Measurements from ENCODE around the gene CCDC198.

The CCDC198 gene, protein sequence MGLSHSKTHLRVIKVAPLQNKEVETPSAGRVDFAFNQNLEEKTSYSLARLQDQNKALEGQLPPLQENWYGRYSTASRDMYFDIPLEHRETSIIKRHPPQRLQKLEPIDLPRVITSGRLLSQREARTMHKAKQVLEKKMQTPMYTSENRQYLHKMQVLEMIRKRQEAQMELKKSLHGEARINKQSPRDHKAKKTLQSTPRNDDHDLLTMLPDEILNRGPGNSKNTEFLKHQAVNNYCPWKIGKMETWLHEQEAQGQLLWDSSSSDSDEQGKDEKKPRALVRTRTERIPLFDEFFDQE

GRCh38 chr14:57493467-57494181 is at the start of gene CCDC198:
TSS of gene CCDC198 (minus strand) at chr14:57493857. CDS start at chr14:57493715, 142 bp downstream.
- DNase-seq (ENCODE audit: low read depth in 2 of 2) = no peak

DNA sequence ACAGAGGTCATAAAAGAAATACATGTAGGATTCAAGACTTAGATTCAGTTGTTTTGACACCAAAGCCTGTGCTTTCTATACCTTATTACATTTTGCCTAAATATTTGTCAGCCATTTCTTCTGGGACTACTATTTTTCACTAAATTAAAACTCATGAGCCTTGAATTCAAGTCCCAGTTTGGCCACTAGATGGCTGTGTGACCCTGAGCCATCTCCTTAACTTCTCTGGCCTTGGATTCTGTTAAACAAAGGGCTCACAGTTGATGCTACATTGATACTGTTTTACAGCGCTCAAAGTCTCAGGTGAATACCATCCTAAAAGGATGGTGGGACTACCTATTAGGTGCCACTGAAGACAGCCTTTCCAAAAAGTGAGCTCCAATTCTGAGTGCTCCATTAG is 39.6 kb upstream of the CCDC198 start:
- DNase-seq (ENCODE audit: low read depth in 2 of 2) = no peak

DNA sequence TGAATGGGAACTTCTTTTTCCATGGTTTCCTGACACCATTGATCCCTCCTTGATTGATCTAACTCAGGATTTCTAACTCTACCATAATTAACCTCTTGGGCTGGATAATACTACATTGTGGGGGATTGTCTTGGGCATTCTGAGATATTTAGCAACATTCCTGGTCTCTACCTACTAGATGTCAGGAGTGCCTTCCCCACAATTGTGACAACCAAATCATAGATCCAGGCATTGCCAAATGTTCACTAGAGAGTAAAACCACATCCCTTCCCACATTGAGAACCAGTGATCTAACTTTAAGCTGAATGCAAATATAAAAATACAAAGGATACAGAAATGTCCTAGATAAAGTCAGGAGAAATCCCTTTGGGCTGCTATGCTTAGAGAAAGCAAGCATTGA is 36.9 kb upstream of the CCDC198 start:
- DNase-seq (ENCODE audit: low read depth in 2 of 2) = no peak

DNA sequence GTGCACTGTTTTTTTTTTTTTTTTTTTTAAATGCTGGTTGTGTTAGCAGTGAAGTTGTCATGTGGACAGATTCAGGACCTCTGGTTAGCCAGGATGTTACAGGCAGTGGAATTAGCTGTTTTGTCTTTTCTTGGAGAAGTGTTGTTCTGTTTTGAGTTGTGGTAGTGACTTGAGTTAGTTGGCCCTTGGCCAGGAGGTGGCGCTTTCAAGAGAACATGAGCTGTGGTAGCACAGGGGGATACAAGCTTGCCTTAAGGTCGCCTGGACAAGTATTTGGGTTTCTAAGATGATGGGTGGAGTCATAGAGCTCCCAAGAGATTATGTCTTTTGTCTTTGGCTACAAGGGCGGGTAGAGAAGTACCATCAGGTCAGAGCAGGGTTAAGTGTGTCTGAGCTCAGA is 33.3 kb upstream of the CCDC198 start:
- no peak for DNase-seq (ENCODE audit: low read depth in 2 of 2)

DNA sequence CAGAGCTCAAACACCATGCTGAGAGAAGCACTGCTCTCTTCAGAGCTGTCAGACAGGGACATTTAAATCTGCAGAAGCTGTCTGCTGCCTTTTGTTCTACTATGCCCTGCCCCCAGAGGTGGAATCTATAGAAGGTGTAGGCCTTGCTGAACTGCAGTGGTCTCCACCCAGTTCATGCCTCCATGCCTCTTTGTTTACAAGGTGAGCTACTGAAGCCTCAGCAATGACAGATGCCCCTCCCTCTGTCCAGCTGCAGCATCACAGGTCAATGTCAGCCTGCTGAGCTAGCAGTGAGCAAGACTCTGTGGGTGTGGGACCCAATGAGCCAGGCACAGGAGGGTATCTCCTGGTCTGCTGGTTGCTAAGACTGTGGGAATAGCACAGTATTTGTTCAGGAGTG is 25.4 kb upstream of the CCDC198 start:
- DNase-seq (ENCODE audit: low read depth in 2 of 2) = no peak

DNA sequence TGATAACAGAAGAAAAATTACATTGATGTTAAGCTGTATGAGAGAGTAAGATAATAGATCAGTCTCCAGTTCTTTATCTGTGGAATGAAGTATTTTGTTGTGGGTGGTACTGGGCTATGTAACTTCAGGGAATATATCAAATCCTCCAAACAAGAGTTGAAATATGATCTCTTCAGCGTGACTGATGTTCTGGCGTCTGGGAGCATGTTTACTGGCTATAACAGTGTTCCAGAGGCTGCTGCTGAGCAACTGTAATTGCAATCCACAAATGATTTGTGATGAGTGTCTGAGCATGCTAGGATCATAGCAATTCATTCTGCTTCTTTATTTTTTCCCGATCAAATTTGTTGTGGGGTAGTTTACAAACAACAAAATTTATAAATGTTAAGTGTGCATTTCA is 18.6 kb upstream of the CCDC198 start:
- no peak for DNase-seq (ENCODE audit: low read depth in 2 of 2)

DNA sequence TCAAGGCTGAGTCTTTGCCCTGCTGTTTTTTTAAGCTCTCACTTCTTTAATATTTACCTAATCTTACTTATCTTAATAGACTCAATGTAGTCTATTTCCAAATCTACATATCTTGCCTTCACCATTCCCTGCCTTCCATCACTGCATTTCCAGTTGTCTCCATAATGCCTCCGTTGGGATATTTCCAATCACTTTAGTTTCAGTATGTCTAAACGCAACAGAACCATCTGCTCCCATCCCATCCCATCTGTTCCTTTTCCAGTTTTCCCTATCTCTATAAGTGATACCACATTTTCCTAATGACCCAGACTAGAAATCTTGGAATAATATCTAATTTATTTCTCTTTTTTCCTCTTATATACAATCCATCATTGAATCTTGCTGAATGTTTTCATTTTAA is 15.1 kb upstream of the CCDC198 start:
- no peak for DNase-seq (ENCODE audit: low read depth in 2 of 2)

DNA sequence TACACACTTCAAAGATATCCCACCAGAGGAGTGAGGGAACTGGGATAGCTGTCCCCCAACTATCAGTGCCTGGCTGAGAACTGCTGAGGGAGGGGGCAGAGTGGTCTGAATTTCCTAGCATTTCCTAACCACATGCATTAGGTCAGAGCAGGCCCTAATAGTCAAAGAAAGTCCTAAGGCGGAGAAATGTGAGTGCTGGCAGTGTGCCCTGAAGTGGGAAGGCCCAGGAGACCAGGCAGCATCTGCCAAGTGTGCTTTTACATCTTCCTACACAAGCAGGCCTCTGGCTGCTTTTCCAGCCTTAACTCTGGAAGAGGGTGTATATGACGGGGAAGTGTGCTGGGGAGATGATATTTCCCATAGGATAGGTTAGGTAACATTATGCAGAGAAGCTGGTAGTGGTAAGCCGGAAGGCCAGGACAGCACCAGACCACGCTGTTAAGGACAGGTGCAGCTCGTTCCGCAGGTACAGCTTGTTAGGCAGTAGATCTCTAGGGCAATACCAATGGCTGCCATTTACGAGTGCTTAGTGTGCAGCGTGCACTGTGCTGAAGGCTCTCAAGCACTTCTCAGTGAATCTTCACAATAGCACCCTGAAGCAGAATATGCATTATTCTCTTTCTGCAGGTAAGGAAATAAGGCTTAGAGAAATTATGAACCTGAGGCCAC is 9.1 kb upstream of the CCDC198 start:
- DNase-seq (ENCODE audit: low read depth in 2 of 2) = no peak

DNA sequence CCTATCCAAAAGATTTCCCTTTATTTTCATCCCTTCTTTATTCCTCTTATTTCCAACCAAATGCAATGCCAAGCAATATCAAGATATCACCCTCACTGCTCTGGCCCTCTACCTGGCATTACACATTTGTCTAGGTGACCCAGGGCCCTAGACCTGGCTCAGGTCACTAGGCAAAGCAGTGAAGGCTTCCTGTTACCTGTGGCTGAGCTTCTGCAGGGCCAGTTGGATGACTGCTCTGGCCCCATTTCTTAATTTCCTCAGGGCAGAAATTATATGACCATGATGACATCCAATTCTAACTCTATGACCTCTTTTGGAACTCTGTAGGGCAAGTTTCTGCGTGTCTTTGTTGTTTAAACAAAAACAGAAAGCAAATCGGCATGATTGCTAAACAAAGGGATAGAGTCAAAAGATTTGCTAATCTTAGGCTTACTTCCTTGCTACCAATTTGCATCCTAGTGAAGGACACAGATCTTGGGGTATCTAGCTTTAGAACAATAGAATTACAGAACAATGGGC is 7.4 kb upstream of the CCDC198 start:
- no peak for DNase-seq (ENCODE audit: low read depth in 2 of 2)

- no peak for DNase-seq (ENCODE audit: low read depth in 2 of 2)
These were observed 5.0 kb upstream of the CCDC198 start for GRCh38 chr14:57498659-57499058.

DNA sequence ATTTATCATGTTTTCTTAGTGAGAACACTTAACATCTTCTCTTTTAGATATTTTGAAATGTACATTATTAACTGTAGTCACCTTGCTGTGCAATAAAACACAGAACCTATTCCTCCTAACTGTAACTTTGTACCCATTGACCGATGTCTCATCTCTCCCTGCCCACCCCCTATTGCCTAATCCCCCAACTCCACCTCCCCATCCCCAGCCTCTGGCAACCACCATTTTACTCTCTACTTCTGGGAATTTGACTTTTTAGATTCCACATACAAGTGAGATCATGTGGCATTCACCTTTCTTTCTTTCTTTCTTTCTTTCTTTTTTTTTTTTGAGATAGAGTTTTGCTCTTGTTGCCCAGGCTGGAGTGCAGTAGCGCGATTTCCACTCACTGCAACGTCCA is 4.4 kb upstream of the CCDC198 start:
- no peak for DNase-seq (ENCODE audit: low read depth in 2 of 2)

DNA sequence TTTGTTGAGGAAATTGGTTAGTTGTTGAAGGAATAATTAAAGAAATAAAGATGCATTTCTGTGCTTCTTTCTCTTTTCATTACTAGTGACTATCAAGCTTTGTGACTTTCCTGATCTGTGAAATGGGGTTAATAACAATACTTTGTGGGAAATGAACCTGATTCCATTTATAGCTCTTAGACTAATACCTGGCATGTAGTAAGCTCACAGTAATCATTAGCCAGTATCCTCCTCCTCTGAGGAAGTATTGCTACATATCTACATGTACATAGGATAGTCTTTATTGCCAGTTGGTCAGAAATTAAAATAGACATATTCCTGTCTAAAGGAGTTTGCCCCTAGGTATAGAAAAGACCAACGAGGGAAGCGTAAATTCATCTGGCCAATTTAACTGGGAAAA is 1.8 kb upstream of the CCDC198 start:
- no peak for DNase-seq (ENCODE audit: low read depth in 2 of 2)

- no peak for DNase-seq (ENCODE audit: low read depth in 2 of 2)
These were observed 798 bp downstream of the CCDC198 start for GRCh38 chr14:57492859-57493258.

GRCh38 chr14:57491640-57492039 is 2.0 kb downstream of the CCDC198 start:
- no peak for DNase-seq (ENCODE audit: low read depth in 2 of 2)

DNA sequence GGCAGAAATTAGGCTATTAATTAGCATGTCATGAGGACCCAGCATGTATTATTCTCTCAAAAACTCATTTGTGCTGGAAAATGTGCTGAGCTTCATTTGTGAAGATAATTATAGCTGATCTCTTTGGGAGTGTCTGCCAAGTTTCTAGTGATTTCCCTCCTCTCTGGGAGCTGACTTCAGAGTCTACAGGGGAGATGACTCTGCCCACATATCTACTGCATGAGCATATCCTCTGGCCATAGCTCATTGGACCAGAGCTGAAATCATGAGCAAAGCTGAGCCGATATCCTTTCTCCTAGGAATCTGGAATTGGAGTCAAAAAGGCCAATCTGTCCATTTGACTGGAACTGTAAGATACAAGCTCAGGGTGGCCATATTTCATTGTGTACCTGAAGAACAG is 5.9 kb downstream of the CCDC198 start:
- no peak for DNase-seq (ENCODE audit: low read depth in 2 of 2)

DNA sequence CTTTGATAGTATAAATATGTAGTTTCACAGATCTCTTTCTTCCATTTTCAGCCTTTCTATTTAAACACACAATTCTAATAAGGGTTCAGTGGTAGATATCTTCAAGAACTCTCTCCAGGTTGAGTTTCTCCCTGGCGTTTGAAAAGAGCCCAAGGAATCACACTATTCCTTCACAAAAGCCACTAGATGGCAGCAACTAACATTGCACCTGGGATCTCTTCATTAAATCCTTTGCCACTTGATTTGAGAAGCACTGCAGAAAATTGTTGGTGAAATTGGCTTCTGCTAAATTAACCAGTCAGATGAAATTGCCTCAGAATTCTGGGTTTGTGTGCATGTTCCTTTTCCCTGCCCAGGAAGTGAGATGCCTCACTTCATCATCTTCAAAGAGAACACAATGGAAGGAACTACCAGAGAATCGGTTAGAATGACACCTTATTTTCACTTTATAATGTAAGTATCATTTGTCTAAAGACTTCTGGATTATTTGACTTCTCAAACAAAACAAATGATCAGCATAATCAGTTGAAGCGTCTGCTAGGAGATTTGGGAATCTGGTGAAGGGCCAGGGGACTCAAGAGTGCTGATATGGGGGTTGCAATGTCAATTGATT is 6.8 kb downstream of the CCDC198 start:
- no peak for DNase-seq (ENCODE audit: low read depth in 2 of 2)

GRCh38 chr14:57485635-57486034 is 8.0 kb downstream of the CCDC198 start:
- DNase-seq (ENCODE audit: low read depth in 2 of 2) = no peak

- DNase-seq (ENCODE audit: low read depth in 2 of 2) = no peak
These were observed 11.5 kb downstream of the CCDC198 start for GRCh38 chr14:57482120-57482519.

DNA sequence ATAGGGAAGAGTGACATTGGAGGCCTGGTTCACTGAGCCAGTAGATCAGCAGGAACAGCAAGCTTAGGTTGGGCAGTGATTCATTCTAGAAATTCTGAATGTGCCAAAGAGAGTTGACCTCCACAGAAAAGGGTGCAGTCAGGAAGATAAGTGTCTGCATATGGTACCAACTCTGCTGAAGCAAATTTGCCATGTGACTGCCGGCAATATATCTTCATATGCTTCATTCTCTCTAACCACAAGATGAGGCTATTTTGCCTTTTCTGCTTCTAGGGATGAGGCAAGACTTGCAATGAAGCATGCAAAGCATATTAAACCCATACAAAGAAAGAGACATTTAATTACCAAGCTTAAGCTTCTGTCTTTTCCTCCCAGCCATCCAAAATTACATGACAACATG is 13.6 kb downstream of the CCDC198 start:
- DNase-seq (ENCODE audit: low read depth in 2 of 2) = no peak

- no peak for DNase-seq (ENCODE audit: low read depth in 2 of 2)
These were observed 14.5 kb downstream of the CCDC198 start for GRCh38 chr14:57479197-57479596.

GRCh38 chr14:57478050-57478449 is 15.6 kb downstream of the CCDC198 start:
- no peak for DNase-seq (ENCODE audit: low read depth in 2 of 2)

GRCh38 chr14:57470909-57471308 is 22.7 kb downstream of the CCDC198 start:
- no peak for DNase-seq (ENCODE audit: low read depth in 2 of 2)

Measured in stimulated activated CD8-positive, alpha-beta memory T cell treated with anti-CD3 and anti-CD28 coated beads, Interleukin-7, amount 100 ng/mL, for 1 hour (primary cell).